GM08714 (cell line): ENCODE results near the gene ACVR1B.

Experiments
- H3K4me3 ChIP-seq: fragments of 200-500 bp; sonication (Bioruptor generic); 2 replicates; pipeline ENCODE4 v1.5.1; 2014; ENCODE audit warnings: mild to moderate bottlenecking, low read length, inconsistent platforms
- ZNF274 ChIP-seq: IDR thresholded peaks from 2 replicates; pipeline ENCODE4 v1.6.1; 2012; ENCODE audit warnings: mild to moderate bottlenecking, low read depth, low read length

The ACVR1B gene

DNA sequence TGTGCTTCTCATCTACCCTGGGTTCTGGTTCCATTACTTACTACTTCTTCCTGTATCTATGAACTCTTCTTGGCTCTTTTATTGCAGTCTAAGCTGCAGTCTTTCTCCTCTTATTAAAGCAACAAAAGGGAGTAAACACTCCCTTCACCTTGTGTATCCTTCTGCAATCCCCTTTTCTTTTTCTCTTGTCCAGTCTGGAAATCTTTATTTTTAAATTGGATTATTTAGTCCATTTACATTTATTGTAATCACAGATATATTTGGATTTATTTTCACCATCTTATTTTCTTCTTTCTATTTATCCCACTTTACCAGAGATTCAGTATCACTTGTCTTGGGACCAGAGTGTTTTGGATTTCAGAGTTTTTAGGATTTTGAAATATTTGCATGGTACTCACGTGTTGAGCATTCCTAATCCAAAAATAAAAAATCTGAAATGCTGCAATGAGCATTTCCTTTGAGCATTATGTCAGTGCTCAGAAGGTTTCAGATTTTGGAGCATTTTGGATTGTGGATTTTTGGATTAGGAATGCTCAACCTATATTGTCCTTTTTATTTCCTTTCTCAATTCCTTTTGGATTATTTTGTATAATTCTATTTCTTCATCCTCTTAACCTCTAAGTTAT, 6.8 kb upstream of the ACVR1B start:
- TF ChIP-seq ZNF274: no peak
- H3K4me3 ChIP-seq: no peak overlapping the region

GRCh38 chr12:51947246-51947996, 4.1 kb upstream of the ACVR1B start:
- no peak overlapping the region for H3K4me3 ChIP-seq
- no peak for TF ChIP-seq ZNF274

DNA sequence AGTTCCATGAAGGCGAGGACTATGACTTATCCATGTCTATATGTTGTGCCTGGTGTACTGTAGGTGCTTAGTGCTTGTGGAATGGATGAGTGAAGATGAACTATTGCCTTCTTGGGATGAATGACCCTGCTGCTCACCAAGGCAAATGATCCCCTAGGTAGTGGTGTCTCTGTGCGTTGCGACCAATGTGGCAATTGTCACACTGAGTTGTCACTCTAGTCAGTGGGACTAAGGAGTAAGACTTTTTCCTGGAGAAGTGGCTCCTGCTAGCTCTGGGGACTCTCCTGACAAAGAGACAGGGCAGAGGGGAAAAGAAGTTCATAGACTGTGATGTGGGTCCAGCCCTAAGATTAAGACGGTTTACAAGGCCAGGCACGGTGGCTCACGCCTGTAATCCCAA, 3.4 kb upstream of the ACVR1B start:
- TF ChIP-seq ZNF274: no peak
- H3K4me3 ChIP-seq: no peak overlapping the region

DNA sequence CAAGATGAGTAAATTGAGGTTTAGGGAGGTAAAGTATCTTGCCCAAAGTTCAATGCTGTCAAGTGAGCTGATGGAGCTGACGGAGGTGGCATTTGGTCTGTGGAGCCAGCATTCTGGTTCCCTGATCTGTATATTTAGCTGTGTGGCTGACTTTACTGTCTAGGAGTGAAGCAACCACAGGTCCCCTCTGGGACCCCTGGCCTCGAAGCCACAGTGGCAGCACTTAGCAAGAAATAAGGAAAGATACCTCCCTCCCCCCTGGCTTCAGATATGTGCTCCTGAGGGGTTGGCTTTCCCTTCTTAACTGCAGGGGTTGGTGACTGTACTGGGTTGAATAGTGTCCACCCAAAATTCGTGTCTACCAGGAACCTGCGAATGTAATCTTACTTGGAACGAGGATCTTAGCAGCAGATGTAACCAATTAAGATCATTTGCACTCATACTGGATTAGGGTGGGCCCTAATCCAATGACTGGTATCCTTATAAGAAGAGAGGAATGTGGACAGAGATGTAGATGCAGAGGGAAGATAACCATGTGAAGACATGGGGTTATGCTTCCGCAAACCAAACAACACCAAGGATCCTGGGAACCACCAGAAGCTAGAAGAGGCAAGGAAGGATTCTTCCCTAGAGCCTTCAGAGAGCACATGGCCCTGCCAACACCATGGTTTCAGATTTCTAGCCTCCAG, 2.0 kb upstream of the ACVR1B start:
- no peak overlapping the region for H3K4me3 ChIP-seq
- no peak for TF ChIP-seq ZNF274

- no peak for TF ChIP-seq ZNF274
- H3K4me3 ChIP-seq: peak overlapping the region; percentile 41; the same call in 1 of the 2 replicates
Observed at GRCh38 chr12:51950682-51951198, 759 bp upstream of the ACVR1B start.

DNA sequence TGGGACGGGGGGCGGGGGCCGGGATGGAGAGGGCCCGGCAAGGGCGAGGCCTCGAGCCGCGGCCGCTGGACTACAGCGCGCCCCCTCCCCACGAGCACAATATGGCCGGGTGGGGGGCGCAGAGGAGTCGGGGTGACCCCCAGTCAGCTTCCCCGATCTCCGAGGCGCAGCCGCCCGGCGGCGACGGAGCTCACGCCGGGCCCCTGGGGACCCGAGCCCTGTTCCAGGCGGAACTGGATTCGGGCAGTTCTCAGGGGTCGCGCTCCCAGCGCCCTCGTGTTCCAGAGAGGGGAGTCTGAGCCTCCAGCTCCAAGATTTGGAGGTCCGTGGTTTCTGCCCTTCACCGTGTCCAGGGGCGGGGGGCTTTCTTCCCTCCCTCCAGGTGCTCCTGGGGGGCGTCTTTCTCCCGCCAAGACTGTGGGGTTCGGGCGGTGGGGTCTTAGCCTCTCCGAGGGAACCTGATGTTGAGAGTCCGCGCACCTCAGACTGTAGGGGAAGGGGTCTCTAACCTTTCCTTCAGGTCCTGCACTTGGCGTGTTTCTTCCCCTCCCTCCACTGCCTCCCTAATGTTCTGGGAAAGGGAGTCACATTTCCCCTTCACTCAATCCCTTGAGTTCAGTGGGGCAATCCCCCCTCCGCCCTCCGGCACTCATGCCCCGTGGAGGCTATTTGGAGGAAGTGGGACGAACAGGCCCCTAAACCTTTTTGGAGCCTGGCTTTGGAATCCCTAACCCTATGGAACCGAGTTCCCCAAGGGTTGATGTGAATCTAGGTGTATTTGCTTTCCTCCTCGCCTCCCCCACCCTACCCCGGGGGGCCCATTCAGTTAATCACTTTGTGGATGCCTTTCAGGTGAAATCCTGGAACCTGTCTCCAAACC, 584 bp downstream of the ACVR1B start:
- H3K4me3 ChIP-seq: peak overlapping the region; percentile 52; the same call in 1 of the 2 replicates
- TF ChIP-seq ZNF274: no peak

GRCh38 chr12:51953089-51953488, 1.6 kb downstream of the ACVR1B start:
- no peak overlapping the region for H3K4me3 ChIP-seq
- no peak for TF ChIP-seq ZNF274

GRCh38 chr12:51953864-51954263, 2.4 kb downstream of the ACVR1B start:
- no peak overlapping the region for H3K4me3 ChIP-seq
- no peak for TF ChIP-seq ZNF274

DNA sequence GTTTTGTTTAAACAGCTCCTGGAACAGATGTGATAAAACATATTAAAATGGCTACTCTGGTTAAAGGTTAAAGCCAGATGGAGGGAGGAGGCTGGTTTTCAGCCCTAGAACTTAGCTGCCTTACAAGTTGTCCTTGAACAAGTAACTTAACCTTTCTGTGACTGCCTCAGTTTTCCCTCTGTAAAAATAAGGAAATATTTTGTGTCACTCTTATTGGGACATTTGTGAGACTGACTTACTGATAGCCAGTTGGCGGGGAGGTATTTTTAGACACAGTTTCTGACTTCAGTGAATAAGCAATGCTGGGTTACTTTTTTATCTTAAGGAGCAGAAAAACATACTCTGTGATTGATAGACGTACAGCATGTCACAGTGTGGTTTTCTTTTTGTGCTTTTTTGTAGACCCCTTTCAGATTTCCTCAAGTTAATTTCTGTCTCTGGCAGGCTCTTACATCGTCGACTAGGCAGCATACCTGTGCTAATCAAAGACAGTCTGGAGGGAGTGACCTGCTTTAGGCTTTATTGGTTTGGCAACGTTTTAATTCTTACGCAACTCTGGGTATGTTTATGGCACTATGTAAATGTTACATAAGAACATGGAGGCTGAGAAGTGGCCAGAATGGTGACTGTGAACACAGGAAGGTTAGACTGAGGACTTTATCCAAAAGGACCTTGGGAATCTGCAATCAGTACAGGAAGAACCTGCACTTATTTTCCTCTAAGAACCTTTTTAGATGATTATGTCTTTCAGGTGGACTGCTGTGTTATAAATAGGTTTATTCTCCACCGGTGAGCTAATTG, 3.3 kb downstream of the ACVR1B start:
- TF ChIP-seq ZNF274: no peak
- no peak overlapping the region for H3K4me3 ChIP-seq

- no peak for TF ChIP-seq ZNF274
- H3K4me3 ChIP-seq: no peak overlapping the region
Observed at GRCh38 chr12:51955702-51956101, 4.2 kb downstream of the ACVR1B start.

DNA sequence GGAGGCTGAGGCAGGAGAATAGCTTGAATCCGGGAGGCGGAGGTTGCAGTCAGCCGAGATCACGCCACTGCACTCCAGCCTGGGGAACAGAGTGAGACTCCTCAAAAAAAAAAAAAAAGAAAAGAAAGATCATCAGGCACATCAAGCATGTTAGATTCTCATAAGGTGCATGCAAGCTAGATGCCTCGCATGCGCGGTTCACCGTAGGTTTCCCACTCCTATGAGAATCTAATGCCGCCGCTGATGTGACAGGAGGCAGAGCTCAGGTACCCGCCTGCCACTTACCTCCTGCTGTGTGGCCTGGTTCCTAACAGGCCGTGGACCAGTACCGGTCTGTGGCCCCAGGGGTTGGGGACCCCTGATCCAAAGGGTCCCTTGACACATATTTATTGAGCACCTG, 7.0 kb downstream of the ACVR1B start:
- no peak overlapping the region for H3K4me3 ChIP-seq
- TF ChIP-seq ZNF274: no peak

DNA sequence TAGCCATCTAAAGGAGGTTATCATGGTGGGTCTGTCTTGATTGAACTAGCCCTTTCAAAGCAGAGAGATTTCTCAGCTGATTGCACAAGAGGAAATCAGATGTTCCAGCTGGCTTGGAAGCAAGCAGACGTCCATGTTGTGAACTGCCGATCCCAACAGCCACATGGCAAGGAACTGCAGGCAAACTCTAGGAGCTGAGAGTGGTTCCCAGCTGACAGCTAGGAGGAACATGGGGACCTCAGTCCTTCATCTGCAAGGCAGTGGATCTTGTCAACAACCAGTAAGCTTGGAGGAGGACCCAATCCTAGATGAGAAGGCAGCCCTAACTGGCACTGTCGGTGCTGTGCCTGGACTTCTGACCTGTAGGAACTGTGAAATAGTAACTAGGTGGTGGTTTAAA, 7.7 kb downstream of the ACVR1B start:
- H3K4me3 ChIP-seq: no peak overlapping the region
- no peak for TF ChIP-seq ZNF274

DNA sequence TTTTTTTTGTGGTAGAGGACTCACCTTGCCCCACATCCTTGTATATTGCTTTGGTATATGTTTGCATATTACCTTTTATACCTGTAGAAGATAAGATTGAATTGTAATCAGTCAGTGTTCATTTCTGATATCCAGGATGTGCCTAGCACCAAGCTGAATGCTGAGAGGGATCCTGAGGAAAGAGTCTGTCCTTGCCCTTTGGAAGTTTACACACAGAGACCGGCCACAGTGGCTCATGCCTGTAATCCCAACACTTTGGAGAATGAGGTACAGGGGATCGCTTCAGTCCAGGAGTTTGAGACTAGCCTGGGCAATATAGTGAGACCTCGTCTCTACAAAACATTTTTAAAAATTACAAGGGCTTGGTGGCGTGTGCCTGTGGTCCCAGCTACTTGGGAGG, 8.4 kb downstream of the ACVR1B start:
- TF ChIP-seq ZNF274: no peak
- no peak overlapping the region for H3K4me3 ChIP-seq

DNA sequence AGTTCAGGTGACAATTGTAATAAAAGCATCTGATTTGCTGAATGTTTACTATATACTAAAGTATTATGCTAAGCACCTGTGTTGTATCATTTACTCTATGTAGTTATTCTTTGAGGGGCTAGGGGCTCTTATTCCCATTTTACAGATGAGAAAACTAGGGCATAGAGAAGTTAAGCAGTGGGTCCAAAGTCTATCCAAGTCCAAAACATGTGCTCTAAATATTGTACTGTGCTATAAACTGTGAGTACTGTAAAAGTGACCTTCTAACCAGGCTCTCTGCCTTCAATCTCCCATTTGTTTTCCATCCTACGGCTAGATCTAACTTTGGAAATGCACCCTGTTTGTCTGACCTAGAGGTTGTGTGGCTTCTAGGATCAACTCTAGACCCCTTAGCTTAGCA, 9.0 kb downstream of the ACVR1B start:
- no peak for TF ChIP-seq ZNF274

More for the DNA sequence above, 9.0 kb downstream of the ACVR1B start:
- no peak overlapping the region for H3K4me3 ChIP-seq
